DMS153 (cell line): ENCODE results near the gene GNG2.

ENCODE experiments used
- DNase-seq: peaks from one replicate; lab custom pipeline; 2025; lab: John Stamatoyannopoulos, UW

The GNG2 gene

GRCh38 chr14:51942971-51943370 lies 82.6 kb downstream of the GNG2 start:
- DNase-seq = no peak

GRCh38 chr14:51950007-51950406 lies 89.6 kb downstream of the GNG2 start:
- DNase-seq = no peak

- DNase-seq = no peak
Measured at GRCh38 chr14:51951656-51952055, 91.2 kb downstream of the GNG2 start.

- no peak for DNase-seq
Measured at GRCh38 chr14:51954031-51954430, 93.6 kb downstream of the GNG2 start.

- DNase-seq = no peak
Measured at GRCh38 chr14:51954657-51955056, 94.2 kb downstream of the GNG2 start.

GRCh38 chr14:51957950-51958349 lies 97.5 kb downstream of the GNG2 start:
- no peak for DNase-seq

- DNase-seq = no peak
Measured at GRCh38 chr14:51959928-51960327, 99.5 kb downstream of the GNG2 start.

GRCh38 chr14:51960866-51961265 lies 100.5 kb downstream of the GNG2 start:
- DNase-seq = no peak

GRCh38 chr14:51962711-51963110 lies 102.3 kb downstream of the GNG2 start:
- no peak for DNase-seq

- no peak for DNase-seq
Measured at GRCh38 chr14:51963286-51963685, 102.9 kb downstream of the GNG2 start.

- DNase-seq = no peak
Measured at GRCh38 chr14:51967521-51967920, 107.1 kb downstream of the GNG2 start.

GRCh38 chr14:51969852-51970540 lies 109.6 kb downstream of the GNG2 start:
- DNase-seq = no peak

GRCh38 chr14:51972566-51972965 lies 112.2 kb downstream of the GNG2 start:
- no peak for DNase-seq

- no peak for DNase-seq
Measured at GRCh38 chr14:51977075-51977474, 116.7 kb downstream of the GNG2 start.

GRCh38 chr14:51978681-51979085 lies 118.3 kb downstream of the GNG2 start:
- no peak for DNase-seq

GRCh38 chr14:51979088-51979709 lies 118.8 kb downstream of the GNG2 start:
- DNase-seq = peak; percentile 46

GRCh38 chr14:51981218-51981854 lies 120.9 kb downstream of the GNG2 start:
- no peak for DNase-seq

- no peak for DNase-seq
Measured at GRCh38 chr14:51988221-51988620, 127.8 kb downstream of the GNG2 start.

- DNase-seq = peak; percentile 92
Measured at GRCh38 chr14:51989293-51990234, 129.2 kb downstream of the GNG2 start, which contains the start of gene RTRAF. RTRAF (plus strand) TSS chr14:51989546; CDS start chr14:51989640, 94 bp downstream.

GRCh38 chr14:51990488-51990887 lies 130.1 kb downstream of the GNG2 start:
- DNase-seq = no peak

GRCh38 chr14:51993285-51993920 lies 133.0 kb downstream of the GNG2 start:
- DNase-seq = no peak
